HUDEP-2 (cell line): ENCODE measurements around the gene CACHD1.

Experiments
- DNase-seq, 76 experiments: peaks; one replicate each; lab custom pipeline; 2025; ENCODE audit not compliant: unreplicated experiment in 76 of 76; lab: John Stamatoyannopoulos, UW

CACHD1 gene

GRCh38 chr1:64632936-64633335 is 163.0 kb downstream of the CACHD1 start:
- no peak for DNase-seq

GRCh38 chr1:64645735-64646134 is 175.8 kb downstream of the CACHD1 start:
- no peak for DNase-seq

DNA sequence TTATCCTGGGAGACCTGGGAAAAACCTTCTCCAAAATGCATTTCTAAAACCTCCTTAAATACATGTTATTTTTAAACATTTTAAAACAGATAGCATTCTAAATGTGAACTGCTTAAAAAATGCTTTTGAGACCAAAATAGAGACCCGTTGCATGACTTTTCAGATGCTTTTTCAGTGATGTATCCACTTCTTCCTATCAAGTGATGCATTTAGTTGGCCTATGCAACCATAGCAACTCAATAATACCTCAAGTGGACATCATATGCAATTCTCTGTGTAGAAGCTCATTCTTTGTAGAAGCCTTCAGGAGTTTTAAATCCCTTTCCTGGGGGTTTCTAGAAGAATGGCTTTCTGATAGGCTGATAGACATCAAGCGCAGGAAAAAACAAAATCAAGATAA is 180.5 kb downstream of the CACHD1 start:
- no peak for DNase-seq

GRCh38 chr1:64651841-64652240 is 181.9 kb downstream of the CACHD1 start:
- DNase-seq, result no peak

GRCh38 chr1:64653466-64653865 is 183.5 kb downstream of the CACHD1 start:
- DNase-seq, result no peak

DNA sequence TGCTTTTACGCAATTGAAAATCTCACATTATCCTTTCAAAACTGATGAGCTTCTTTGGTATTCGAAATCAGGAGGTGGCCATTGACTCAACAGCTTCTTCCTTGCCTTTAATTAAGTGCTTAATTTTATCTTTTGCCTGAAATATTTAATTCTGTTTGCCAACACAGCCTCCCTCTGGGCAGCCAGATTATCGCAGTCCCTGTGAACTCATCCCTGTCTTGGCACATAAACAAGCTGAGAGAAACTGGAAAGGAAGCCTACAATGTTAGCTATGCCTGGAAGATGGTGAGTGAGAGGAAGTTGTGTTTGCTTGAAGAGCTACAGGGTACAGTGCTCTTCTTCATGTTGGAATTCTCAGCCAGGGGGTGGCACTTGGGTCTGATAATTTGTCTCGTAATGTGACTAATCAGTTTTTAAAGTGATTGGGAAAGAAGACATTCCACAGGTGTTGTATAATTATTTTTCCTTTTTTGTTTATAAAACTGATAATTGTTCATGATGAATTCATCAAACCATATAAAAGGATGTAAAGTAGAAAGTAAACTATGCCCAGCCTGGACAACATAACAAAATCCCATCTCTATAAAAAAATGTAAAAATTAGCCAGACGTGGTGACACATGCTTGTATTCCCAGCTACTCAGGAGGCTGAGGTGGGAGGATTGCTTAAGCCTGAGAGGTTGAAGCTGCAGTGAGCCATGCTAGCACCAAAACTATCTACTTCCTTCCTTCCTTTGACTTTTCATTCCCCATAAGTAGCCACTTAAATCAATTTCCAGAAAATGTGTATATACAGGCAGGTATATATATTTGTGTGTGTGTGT is 184.8 kb downstream of the CACHD1 start:
- no peak for DNase-seq

GRCh38 chr1:64655861-64656260 is 185.9 kb downstream of the CACHD1 start:
- DNase-seq, result no peak

DNA sequence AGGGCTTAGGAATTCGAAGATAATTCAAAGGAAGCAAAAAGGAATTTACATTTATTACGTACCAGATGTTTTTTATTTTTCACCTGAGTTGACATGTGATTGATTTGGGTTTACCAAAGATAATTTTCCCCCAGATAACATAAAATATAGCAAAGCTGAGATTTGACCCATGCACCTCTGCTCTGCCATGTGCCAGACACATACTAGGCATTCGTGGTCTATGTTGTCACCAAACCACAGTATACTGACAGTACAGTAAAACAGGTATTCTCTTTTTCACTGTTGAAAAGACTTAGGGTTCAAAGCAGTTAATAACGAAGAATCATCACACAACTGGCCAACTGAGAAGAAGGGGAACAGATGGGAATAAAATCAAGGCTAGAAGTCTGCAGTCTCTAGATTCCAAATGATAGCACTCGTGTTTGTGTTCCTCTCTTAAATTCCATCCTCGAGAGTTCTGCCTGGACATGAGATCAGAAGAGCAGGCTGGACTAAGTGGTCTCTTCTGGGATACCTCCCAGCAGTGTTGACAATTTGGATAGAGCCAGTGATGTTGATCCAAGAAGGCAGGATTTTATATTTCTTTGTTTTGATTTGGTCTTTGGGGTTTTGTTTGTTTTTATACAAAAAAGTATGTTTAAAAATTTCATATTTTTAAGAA is 189.7 kb downstream of the CACHD1 start:
- DNase-seq, result no peak

DNA sequence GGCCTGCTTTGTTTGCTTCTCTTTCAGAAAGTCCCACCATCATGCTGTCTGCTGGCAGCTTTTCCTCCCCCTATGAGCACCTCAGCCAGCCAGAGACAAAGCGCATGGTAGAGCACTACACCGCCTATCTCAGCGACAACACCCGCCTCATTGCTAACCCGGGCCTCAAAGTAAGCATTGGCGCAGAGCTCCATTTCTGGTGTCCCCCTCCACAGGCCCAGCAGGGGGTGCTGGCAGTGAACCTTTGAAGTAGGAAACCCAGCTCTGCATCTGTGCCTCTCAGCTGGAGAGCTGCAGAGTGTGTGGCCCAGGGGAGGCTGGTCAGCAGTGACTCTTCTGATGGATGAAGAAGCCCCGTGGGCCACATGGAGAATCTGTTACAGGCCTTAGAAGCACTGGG is 193.7 kb downstream of the CACHD1 start:
- DNase-seq, result peak in 6 of 76 experiments; percentile 1 to 18 (median 6)

- DNase-seq, result no peak
These were observed 194.4 kb downstream of the CACHD1 start for GRCh38 chr1:64664299-64664698.

GRCh38 chr1:64669098-64669675 is 199.3 kb downstream of the CACHD1 start:
- no peak for DNase-seq

DNA sequence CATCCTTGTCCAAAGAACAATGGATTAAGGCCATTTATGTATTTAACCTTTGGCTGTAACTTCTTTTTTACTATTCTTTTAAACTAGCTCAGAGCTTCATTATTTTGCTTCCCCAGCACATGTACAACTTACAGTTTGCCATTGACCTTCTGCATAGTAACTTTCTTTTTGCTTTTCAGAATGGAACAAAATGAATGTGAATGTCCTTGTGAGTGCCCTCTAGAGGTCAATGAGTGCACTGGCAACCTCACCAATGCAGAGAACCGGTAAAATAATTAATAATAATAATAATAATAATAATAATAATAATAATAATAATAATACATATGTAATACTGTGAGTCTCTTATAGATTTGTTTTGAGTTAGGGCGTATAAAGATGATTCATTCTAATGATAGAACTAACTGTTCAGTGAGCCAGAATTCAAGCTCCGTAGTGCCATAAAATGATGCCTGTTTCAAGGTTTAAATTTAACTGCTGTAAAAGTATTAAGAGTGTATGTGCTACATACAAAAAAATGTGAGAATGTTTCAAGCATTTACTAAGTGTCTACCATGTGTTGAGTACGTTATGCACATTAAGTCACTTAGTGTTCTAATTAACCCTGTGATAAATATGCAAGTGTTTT is 205.9 kb downstream of the CACHD1 start:
- peak in 1 of 76 experiments; percentile 5 for DNase-seq

- DNase-seq, result no peak
These were observed 206.5 kb downstream of the CACHD1 start for GRCh38 chr1:64676386-64676785.

DNA sequence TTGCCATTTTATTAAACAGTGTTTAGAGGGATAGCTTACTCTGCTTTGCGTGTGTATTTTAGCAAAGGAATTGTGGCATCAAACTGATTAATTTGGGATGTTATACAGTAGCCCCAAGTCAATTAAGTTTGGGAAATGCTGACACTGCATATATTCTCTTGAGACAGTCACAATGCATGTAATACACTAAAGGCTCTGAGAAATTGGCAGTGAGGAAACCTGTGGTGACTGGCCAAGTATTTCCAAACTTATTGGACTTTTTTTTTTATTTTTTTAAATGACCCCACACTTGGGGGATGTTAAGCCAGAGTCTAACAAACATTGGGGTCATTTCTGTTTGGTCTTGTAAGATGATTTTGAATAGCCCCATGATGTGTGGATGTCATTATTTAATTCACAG is 207.6 kb downstream of the CACHD1 start:
- DNase-seq, result no peak

GRCh38 chr1:64678366-64678765 is 208.4 kb downstream of the CACHD1 start:
- DNase-seq, result no peak

- DNase-seq, result no peak
These were observed 209.2 kb downstream of the CACHD1 start for GRCh38 chr1:64679177-64679576.

- DNase-seq, result no peak
These were observed 210.7 kb downstream of the CACHD1 start for GRCh38 chr1:64680599-64680998.

DNA sequence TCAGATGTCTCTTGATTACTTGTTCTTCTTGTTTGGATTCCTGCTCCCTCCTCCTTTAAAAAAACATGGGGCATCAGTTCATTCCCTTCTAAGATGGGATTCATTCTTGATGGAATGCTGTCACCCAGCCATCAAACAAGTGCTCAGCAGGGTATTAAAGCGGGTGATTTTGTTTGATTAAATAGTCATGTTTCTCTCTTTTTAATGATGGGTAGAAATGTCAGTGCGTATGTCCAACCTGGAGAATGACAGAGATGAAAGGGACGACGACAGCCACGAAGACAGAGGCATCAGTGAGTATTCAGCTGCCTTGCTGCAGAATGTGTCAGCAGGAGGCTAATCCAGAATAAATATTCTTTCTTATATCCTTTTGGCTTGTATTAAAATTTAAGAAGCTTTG is 211.1 kb downstream of the CACHD1 start:
- DNase-seq, result no peak

DNA sequence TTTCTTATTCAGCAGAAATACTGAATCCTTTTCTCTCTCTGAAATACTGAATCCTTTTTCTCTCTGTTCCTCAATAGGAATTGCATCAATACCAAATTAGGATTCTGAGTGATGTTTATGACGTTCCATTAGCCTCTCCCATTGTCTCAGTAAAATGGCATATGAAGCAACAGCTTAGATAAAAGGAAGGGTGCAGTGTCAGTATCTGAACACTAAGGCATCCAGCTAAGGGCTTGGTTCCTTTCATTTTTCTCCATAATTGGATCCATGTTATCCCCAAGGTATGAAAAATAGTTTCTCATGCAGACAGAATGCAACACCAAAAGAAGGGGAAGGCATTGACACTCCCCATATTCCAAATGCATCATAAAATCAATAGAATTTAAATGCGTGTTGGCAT is 213.5 kb downstream of the CACHD1 start:
- DNase-seq, result no peak

GRCh38 chr1:64685217-64685616 is 215.3 kb downstream of the CACHD1 start:
- no peak for DNase-seq

DNA sequence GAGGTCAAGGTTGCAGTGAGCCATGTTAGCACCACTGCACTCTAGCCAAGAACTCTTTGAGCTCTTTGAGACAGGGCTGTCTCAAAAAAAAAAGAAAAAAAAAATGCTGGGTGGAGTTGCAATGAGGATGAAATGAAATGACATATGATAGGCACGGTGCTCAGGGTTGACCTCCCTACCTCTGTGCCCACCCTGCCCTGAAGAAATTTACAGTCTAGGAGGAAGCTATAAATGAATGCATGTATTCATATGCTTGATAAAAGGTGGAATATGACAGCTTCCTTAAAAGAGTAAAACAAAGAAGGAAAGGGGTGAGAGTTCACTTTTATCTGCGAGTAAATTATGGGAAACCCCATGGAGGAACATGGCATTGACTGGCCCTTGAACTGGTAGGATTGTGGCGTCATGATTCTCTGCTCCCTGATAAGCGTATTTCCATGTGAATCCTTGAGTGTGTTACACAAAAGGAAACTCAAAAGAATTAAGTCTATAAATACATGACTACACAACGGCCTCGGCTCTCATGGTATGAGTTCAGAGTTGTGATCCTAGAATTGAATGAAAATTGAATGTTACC is 215.9 kb downstream of the CACHD1 start:
- DNase-seq, result no peak
